ENCODE results near the gene PLA2G15.

PLA2G15 gene

DNA sequence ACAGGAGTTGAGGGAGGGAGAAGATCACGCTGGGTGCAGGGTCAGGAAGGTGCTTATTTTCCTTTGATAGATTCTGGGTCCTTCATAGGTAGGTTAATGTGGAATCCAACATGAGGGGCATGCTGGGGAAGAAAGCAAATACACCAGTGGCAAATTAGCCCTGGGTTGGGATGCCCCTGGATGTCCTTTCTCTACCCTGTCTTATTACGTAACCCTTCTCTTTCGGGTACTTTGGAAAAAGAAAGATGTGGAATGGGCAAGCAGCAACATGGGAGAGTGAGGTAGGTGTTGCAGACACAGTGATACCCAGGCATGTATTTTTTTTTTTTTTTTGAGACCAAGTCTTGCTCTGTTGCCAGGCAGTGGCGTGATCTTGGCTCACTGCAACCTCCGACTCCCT lies 28.3 kb downstream of the PLA2G15 start:
- TF ChIP-seq, protein P1, sequence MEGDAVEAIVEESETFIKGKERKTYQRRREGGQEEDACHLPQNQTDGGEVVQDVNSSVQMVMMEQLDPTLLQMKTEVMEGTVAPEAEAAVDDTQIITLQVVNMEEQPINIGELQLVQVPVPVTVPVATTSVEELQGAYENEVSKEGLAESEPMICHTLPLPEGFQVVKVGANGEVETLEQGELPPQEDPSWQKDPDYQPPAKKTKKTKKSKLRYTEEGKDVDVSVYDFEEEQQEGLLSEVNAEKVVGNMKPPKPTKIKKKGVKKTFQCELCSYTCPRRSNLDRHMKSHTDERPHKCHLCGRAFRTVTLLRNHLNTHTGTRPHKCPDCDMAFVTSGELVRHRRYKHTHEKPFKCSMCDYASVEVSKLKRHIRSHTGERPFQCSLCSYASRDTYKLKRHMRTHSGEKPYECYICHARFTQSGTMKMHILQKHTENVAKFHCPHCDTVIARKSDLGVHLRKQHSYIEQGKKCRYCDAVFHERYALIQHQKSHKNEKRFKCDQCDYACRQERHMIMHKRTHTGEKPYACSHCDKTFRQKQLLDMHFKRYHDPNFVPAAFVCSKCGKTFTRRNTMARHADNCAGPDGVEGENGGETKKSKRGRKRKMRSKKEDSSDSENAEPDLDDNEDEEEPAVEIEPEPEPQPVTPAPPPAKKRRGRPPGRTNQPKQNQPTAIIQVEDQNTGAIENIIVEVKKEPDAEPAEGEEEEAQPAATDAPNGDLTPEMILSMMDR (IDR thresholded peaks at IDR 0.05; ENCODE audit: insufficient read depth, low read length, missing control alignments) = no peak
- POLR2A ChIA-PET = interaction anchor here (1.1 to 1.2 kb wide), 2 partner anchors 9 kb away, joined by 3 to 4 read pairs; partner anchors contain the start of gene SLC7A6
- H3K4me3 ChIP-seq (ENCODE audit: low read depth, low read length) = no peak overlapping the region
- CTCF ChIA-PET = interaction anchor here (1.4 to 14.7 kb wide), 3 partner anchors 11 to 56 kb away, joined by 3 to 126 read pairs (median 19); partner anchors contain the start of gene SLC7A6
- no peak for DNase-seq (ENCODE audit: low read depth, low spot score)

DNA sequence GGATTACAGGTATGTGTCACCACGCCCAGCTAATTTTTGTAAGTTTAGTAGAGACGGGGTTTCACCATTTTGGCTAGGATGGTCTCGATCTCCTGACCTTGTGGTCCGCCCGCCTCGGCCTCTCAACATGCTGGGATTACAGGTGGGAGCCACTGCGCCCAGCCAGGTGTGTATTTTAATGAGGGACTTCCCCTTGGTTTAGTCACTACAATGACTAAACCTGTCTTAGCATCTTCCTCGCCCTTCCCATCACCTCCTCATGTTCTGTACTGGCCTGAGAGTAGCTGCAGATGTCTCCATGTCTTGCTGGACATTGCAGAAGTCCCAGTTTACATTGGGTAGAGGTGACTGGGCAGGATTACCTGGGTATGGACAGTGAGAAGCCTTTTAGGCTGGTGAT lies 28.7 kb downstream of the PLA2G15 start:
- DNase-seq (ENCODE audit: low read depth, low spot score) = no peak
- CTCF ChIA-PET = interaction anchor here (0.7 to 14.7 kb wide), 4 partner anchors 12 to 45 kb away, joined by 3 to 126 read pairs (median 4); partner anchors contain the start of gene SLC7A6
- H3K4me3 ChIP-seq (ENCODE audit: low read depth, low read length) = no peak overlapping the region
- POLR2A ChIA-PET = interaction anchor here (0.5 kb wide), 1 partner anchor 108 kb away, joined by 3 read pairs; no protein-coding TSS in a partner anchor
- TF ChIP-seq, protein P1 (IDR thresholded peaks at IDR 0.05; ENCODE audit: insufficient read depth, low read length, missing control alignments) = no peak

DNA sequence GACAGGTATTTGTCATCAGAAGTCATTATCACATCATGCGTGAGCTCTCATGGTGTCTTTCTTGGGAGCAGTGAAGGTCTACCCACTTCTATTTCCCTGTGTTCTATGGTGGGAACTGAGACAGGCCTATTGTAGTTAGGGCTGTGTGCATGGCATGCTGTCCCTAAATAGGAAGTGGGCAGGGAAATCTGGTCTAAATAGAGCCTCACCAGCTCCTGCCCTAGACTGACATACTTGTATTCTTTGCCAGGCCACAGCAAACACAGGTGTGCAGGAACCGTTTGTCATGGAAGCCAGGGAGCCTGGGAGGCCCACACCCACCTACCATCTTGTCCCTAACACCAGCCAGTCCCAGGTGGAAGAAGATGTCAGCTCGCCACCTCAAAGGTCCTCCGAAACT lies 29.3 kb downstream of the PLA2G15 start:
- TF ChIP-seq, protein P1 (IDR thresholded peaks at IDR 0.05; ENCODE audit: insufficient read depth, low read length, missing control alignments) = no peak

DNA sequence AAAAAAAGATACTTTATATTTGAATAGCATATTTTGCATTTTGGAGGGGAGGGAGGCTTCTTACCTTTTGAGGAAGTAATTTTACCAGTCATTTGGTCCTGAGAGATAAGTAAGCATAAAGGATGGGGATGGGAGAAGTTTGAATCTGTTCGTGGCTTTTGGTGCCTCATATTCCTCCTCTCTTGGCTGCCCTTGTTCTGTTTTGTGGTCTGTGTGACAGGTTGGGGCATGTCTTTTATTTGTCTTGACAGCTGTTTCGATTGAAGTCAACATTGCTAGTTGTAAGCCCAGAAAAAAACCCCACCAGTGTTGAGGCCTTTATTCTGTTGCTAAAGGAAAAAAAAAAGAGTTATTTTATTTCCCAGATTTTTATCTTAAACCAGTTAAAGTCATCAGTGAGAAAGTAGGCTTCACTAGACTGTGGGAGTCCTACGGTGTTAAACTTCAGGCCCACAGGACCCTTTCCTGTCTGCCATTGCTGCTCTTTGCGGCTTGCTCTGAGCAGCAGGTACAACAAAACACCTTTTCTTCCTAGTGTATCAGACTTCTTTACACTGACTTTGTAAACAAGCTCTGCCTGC lies 30.5 kb downstream of the PLA2G15 start:
- ChIA-PET CTCF (interaction anchor here (0.7 to 14.7 kb wide), 4 partner anchors 12 to 52 kb away, joined by 3 to 126 read pairs (median 3); partner anchors contain the start of gene SLC7A6), POLR2A (no interaction called here)
- TF ChIP-seq, protein P1 (IDR thresholded peaks at IDR 0.05; ENCODE audit: insufficient read depth, low read length, missing control alignments) = no peak
- DNase-seq (ENCODE audit: low read depth, low spot score) = no peak
- no peak overlapping the region for H3K4me3 ChIP-seq (ENCODE audit: low read depth, low read length)

More for the DNA sequence above, 29.3 kb downstream of the PLA2G15 start:
- H3K4me3 ChIP-seq (ENCODE audit: low read depth, low read length) = no peak overlapping the region
- ChIA-PET POLR2A (interaction anchor here (0.5 kb wide), 1 partner anchor 109 kb away, joined by 3 read pairs; no protein-coding TSS in a partner anchor), CTCF (interaction anchor here (0.7 to 14.7 kb wide), 4 partner anchors 11 to 46 kb away, joined by 3 to 126 read pairs (median 4); partner anchors contain the start of gene SLC7A6)
- DNase-seq (ENCODE audit: low read depth, low spot score) = no peak

DNA sequence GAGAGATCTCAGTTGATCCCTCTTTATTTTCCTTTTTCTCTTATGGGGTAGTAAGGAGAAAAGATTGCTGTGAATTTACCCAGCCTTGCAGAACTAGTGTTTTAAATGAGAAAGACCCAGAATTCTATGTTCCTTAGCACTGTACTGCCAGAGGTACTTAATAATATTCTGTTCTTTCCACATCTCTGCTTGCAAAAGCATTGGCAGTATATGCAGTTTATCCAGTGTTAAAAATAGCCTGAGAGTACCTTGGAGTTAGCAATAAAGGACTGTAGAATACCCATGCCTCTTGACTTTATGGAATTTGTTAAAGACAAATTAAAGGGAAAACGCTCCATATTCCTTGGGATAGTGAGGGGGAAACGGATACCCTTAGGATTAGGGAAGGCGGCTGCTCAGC lies 31.1 kb downstream of the PLA2G15 start:
- no peak overlapping the region for H3K4me3 ChIP-seq (ENCODE audit: low read depth, low read length)
- DNase-seq (ENCODE audit: low read depth, low spot score) = no peak
- CTCF ChIA-PET = interaction anchor here (0.7 to 14.7 kb wide), 4 partner anchors 12 to 52 kb away, joined by 3 to 126 read pairs (median 3); partner anchors contain the start of gene SLC7A6
- TF ChIP-seq, protein P1 (IDR thresholded peaks at IDR 0.05; ENCODE audit: insufficient read depth, low read length, missing control alignments) = no peak
- POLR2A ChIA-PET = no interaction called here
